ENCODE measurements around the gene C14orf132.
A peak's percentile ranks its signal among the peaks of the same experiment; 100 is the strongest.

C14orf132 gene

GRCh38 chr14:96125536-96125935 is 86.4 kb downstream of the C14orf132 start:
- no peak for TF ChIP-seq CTCF (IDR thresholded peaks at IDR 0.05; ENCODE audit: insufficient read depth, low read depth, low read length, missing control alignments)
- no peak overlapping the region for H3K4me3 ChIP-seq (ENCODE audit: low read length)
- DNase-seq (ENCODE audit: low read depth) = no peak

- H3K4me3 ChIP-seq (ENCODE audit: low read length) = no peak overlapping the region
- no peak for DNase-seq (ENCODE audit: low read depth)
- no peak for TF ChIP-seq CTCF (IDR thresholded peaks at IDR 0.05; ENCODE audit: insufficient read depth, low read depth, low read length, missing control alignments)
Observed at GRCh38 chr14:96126339-96126782, 87.2 kb downstream of the C14orf132 start.

- no peak for TF ChIP-seq CTCF (IDR thresholded peaks at IDR 0.05; ENCODE audit: insufficient read depth, low read depth, low read length, missing control alignments)
- H3K4me3 ChIP-seq (ENCODE audit: low read length) = no peak overlapping the region
- DNase-seq (ENCODE audit: low read depth) = no peak
Observed at GRCh38 chr14:96126783-96127271, 87.7 kb downstream of the C14orf132 start.

- DNase-seq (ENCODE audit: low read depth) = no peak
- no peak for TF ChIP-seq CTCF (IDR thresholded peaks at IDR 0.05; ENCODE audit: insufficient read depth, low read depth, low read length, missing control alignments)
- no peak overlapping the region for H3K4me3 ChIP-seq (ENCODE audit: low read length)
Observed at GRCh38 chr14:96129128-96129736, 90.1 kb downstream of the C14orf132 start.

- H3K4me3 ChIP-seq (ENCODE audit: low read length) = no peak overlapping the region
- no peak for TF ChIP-seq CTCF (IDR thresholded peaks at IDR 0.05; ENCODE audit: insufficient read depth, low read depth, low read length, missing control alignments)
Observed at GRCh38 chr14:96130391-96130790, 91.2 kb downstream of the C14orf132 start.

GRCh38 chr14:96130854-96131253 is 91.7 kb downstream of the C14orf132 start:
- no peak for TF ChIP-seq CTCF (IDR thresholded peaks at IDR 0.05; ENCODE audit: insufficient read depth, low read depth, low read length, missing control alignments)

More at GRCh38 chr14:96130391-96130790, 91.2 kb downstream of the C14orf132 start:
- no peak for DNase-seq (ENCODE audit: low read depth)

GRCh38 chr14:96131836-96132235 is 92.7 kb downstream of the C14orf132 start:
- H3K4me3 ChIP-seq (ENCODE audit: low read length) = no peak overlapping the region
- no peak for DNase-seq (ENCODE audit: low read depth)
- no peak for TF ChIP-seq CTCF (IDR thresholded peaks at IDR 0.05; ENCODE audit: insufficient read depth, low read depth, low read length, missing control alignments)

More at GRCh38 chr14:96130854-96131253, 91.7 kb downstream of the C14orf132 start:
- H3K4me3 ChIP-seq (ENCODE audit: low read length) = no peak overlapping the region
- DNase-seq (ENCODE audit: low read depth) = peak; percentile 76
